Measurements from ENCODE around the gene CRACDL.

- no peak for TF ChIP-seq CTCF (IDR thresholded peaks at IDR 0.05; ENCODE audit: extremely low read depth in 1 of 2, insufficient read depth in 1 of 2, low read depth in 1 of 2, low read length in 2 of 2)
- TF ChIP-seq MAX (IDR thresholded peaks at IDR 0.05; ENCODE audit: insufficient read depth, insufficient read length) = no peak
- no peak for TF ChIP-seq POLR2AphosphoS5 (IDR thresholded peaks at IDR 0.05; ENCODE audit: insufficient read depth, low read depth, low read length)
- no peak for TF ChIP-seq JUN (IDR thresholded peaks at IDR 0.05; ENCODE audit: borderline replicate concordance, insufficient read depth, insufficient read length, low read depth)
- no peak for TF ChIP-seq EZH2 (IDR thresholded peaks at IDR 0.05; ENCODE audit: borderline replicate concordance, low read depth, low read length, severe bottlenecking)
- no peak for TF ChIP-seq POLR2A (IDR thresholded peaks at IDR 0.05; ENCODE audit: low read depth, low read length)
- no peak for TF ChIP-seq FOS (IDR thresholded peaks at IDR 0.05; ENCODE audit: borderline replicate concordance, insufficient read depth, low read length)
- TF ChIP-seq MYC (IDR thresholded peaks at IDR 0.05; ENCODE audit: low read depth, low read length) = no peak
- TF ChIP-seq GATA2 (IDR thresholded peaks at IDR 0.05; ENCODE audit: insufficient read depth, insufficient read length, low read depth, low read length) = no peak
These were observed 79.0 kb downstream of the CRACDL start for GRCh38 chr2:98857001-98857400.
